Lower leg skin (tissue), 3 donors: ENCODE measurements around the gene ZNF396.

Source experiments
- POLR2A ChIP-seq, 2 donors: fragments of 450-650 bp; IDR thresholded peaks; one replicate each; pipeline ENCODE4 v1.6.1; 2016 to 2017; ENCODE audit warnings: antibody characterized with exemption in 2 of 2, mild to moderate bottlenecking in 1 of 2, moderate library complexity in 1 of 2
- TF ChIP-seq, protein P1 (sequence below), 3 donors: fragments of 450-650 bp; IDR thresholded peaks; one replicate each; pipeline ENCODE4 v1.5.1; 2016; ENCODE audit warnings: antibody characterized with exemption in 3 of 3, mild to moderate bottlenecking in 3 of 3, moderate library complexity in 2 of 3

DNA sequence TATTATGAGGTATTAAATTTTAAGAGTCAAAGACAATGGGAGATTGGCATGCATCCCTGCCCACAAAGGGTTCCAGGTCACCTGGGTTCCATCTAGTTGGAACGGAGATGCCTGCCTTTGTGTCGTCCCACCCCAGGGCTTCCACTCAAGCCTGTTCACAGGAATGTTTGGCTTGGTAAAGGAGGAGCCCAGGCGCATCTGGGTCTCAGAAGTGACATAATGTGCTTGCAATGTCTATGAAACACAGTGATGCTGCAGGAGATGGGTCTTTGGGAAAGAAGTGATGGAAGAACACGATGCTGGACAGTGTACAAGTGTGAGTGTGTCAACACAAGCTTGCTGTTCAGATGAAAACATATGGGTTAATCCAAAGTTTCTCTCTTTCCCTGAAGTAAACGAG is 49.6 kb upstream of the ZNF396 start:
- TF ChIP-seq, protein P1, sequence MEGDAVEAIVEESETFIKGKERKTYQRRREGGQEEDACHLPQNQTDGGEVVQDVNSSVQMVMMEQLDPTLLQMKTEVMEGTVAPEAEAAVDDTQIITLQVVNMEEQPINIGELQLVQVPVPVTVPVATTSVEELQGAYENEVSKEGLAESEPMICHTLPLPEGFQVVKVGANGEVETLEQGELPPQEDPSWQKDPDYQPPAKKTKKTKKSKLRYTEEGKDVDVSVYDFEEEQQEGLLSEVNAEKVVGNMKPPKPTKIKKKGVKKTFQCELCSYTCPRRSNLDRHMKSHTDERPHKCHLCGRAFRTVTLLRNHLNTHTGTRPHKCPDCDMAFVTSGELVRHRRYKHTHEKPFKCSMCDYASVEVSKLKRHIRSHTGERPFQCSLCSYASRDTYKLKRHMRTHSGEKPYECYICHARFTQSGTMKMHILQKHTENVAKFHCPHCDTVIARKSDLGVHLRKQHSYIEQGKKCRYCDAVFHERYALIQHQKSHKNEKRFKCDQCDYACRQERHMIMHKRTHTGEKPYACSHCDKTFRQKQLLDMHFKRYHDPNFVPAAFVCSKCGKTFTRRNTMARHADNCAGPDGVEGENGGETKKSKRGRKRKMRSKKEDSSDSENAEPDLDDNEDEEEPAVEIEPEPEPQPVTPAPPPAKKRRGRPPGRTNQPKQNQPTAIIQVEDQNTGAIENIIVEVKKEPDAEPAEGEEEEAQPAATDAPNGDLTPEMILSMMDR (IDR thresholded peaks at IDR 0.05) = no peak
- no peak for TF ChIP-seq POLR2A (IDR thresholded peaks at IDR 0.05)
